Activated CD8-positive, alpha-beta memory T cell treated with anti-CD3 and anti-CD28 coated beads for 36 hours (primary cell): ENCODE results near the gene TAC4. TPM values are rescaled to one million over a fixed set of nuclear protein-coding genes. Genes with fewer than 3 reads are reported as not detected.

ENCODE experiments used
- CTCF ChIA-PET: fragments of 350-600 bp; sonication (Branson Sonifier 250); formaldehyde crosslinking; loops from one replicate; lab custom pipeline; 2021; ENCODE audit warnings: antibody characterized with exemption; lab: Charles Lee
- POLR2A ChIA-PET: fragments of 350-600 bp; sonication (Branson Sonifier 250); formaldehyde crosslinking; loops from one replicate; lab custom pipeline; 2021; ENCODE audit warnings: antibody characterized with exemption; lab: Charles Lee
- total RNA-seq, 2 experiments: library from RNA; stranded (reverse); gene quantifications; one replicate each; pipeline ENCODE4 v1.2.3, GENCODE V29; 2021

Gene TAC4
- total RNA-seq, 2 experiments from 2014 or later, result not detected

DNA sequence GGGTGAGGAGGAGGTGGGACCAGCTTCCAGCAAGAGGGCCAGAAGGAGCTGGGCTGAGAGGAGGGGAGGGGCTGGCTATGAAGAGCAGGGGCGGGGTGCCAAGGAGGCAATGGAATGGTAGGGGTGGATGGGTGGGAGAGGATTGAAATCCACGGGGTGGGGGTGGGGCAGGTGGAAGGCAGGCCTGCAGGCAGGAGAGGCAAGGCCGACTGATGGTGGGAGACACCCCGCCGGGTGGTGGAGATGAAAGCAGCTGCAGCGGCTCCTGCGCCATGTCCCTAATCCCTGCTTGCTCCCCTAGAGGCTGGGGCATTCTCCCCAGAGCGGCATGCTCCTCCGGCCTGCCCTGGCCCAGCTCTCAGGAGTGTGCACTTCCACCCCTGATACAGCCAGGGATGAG, 27.8 kb upstream of the TAC4 start:
- ChIA-PET CTCF (interaction anchor here (1.8 to 2.9 kb wide), 2 partner anchors 121 to 122 kb away, joined by 8 to 10 read pairs; no protein-coding TSS in a partner anchor), POLR2A (no interaction called here)

DNA sequence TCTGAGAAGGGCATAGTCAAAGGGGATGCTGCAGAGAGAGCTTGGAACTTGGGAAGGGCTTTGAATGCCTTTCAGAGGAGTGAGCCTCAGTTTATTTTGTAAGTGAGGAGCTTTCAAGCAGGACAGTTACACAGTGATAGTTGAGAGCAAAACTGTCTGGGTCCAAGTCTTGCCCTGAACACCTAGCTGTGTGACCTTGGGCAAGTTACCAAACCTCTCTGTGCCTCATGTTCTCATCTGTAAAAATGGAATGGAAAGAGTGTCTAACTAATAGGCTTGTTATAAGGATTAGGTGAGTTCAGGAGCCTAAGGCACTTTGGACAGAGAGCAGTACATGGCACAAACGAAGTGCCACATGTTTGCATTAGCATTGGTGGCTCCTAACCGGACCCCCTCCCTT, 27.0 kb upstream of the TAC4 start:
- ChIA-PET CTCF (interaction anchor here (0.7 to 2.9 kb wide), 2 partner anchors 122 to 123 kb away, joined by 3 to 10 read pairs; no protein-coding TSS in a partner anchor), POLR2A (no interaction called here)

DNA sequence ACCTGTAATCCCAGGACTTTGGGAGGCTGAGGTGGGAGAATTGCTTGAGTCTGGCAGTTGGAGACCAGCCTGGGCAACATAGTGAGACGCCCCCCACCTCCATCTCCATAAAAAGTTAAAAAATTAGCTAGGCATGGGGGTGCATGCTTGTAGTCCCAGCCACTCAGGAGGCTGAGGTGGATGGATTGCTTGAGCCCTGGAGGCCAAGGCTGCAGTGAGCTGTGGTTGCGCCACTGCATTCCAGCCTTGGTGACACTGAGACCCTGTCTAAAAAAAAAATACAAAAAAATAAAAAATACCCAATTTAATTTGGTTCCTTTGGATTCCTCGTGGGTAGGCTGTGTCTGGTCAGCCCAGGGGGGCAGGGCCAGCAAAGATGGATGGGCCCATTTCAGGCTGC, 26.1 kb upstream of the TAC4 start:
- CTCF ChIA-PET, result interaction anchor here (0.5 to 1.5 kb wide), 4 partner anchors 12 to 177 kb away, joined by 3 to 9 read pairs (median 4); no protein-coding TSS in a partner anchor
- POLR2A ChIA-PET, result no interaction called here

DNA sequence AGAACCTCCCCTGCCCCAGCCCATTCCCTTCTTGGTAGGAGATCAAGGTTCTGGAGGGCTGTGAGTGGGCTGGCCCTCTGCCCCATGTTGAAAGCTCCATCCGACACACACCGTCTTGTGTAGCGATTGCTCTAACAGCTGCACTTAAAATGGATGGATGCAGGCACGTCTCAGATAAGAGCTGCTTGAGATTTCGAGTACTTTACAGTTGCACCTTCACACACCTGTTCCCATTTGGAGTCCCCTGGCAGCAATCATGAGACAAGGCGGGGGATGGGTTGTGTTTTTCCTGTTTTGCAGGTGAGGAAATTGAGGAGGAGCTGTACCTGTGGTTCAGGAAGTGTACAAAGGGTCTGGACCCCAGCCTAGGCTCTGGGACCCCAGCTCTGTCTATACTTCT, 25.6 kb upstream of the TAC4 start:
- ChIA-PET POLR2A (no interaction called here), CTCF (interaction anchor here (0.5 to 1.5 kb wide), 3 partner anchors 12 to 176 kb away, joined by 3 to 9 read pairs (median 4); no protein-coding TSS in a partner anchor)

DNA sequence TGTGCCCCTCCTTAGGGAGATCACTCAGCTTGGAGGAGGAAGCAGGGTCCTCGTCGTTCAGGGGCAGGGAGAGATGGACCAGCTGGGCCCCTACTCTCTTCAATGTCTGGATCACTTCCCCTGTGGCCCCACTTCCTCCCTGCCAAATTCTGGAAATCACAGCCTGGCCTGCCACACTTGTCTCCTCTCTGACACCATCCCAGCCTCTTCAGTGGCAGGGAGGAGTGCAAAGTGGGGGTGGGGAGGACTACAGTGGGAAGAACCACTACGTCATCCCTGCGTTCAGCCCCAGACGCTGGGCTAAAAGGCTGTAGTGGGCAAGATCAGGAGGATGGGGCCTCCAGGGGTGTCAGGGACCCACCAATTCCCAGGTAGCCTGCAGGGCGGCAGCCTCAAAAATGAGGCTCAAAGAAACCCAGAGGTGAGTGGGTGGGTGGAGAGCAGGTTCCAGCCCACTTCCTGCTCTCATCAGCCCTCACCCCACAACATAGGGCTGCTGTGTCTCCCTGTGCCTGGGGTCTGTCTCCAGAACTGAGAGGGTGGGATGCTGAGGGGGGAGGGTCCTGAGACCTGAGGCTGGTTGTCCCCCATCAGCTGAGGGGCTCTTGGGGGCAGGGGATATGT, 25.0 kb upstream of the TAC4 start:
- CTCF ChIA-PET, result interaction anchor here (0.6 to 1.5 kb wide), 3 partner anchors 11 to 427 kb away, joined by 4 to 9 read pairs (median 4); no protein-coding TSS in a partner anchor
- POLR2A ChIA-PET, result no interaction called here

DNA sequence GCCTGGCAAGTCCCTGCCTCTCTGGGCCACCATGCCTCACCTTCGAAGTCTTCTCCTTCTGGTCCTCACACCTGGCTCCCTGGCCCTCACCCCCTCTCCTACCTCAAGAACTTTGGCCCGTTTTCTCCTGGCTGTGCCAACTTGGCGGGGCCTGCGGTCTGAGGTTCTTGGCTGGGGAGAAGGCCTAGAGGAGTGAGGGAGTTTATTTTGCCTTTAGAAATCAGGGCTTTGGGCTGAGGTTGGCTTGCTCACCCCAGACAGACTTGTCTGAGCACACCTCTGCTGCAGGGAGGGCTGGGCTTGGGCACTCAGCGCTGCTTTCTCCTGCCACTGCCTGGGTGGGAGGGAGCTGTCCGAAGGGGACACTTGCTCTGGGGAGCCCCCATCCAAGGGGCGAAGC, 23.3 kb upstream of the TAC4 start:
- ChIA-PET POLR2A (no interaction called here), CTCF (interaction anchor here (1.0 to 1.5 kb wide), 2 partner anchors 82 to 127 kb away, joined by 3 to 5 read pairs; no protein-coding TSS in a partner anchor)

DNA sequence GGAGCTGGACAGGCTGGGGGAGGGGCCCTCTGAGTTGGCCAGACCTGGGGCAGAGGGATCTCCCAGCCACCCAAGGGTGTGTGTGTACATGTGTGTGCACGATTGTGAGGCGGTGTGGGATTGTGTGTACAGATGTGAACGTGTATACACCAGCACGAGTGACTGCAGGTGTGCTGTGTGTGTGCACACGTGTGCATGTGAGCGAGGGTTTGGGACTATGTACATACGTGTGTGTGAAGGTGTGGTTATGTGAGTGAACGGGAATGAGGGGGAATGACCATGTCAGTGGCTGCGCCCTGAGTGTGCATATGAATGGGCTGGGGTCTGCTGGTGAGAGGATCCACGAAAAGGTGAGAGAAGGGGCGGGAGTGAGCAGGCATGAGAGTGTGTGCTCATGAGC, 22.4 kb upstream of the TAC4 start:
- CTCF ChIA-PET, result interaction anchor here (1.2 to 1.4 kb wide), 2 partner anchors 10 to 126 kb away, joined by 3 to 4 read pairs; no protein-coding TSS in a partner anchor
- POLR2A ChIA-PET, result no interaction called here

DNA sequence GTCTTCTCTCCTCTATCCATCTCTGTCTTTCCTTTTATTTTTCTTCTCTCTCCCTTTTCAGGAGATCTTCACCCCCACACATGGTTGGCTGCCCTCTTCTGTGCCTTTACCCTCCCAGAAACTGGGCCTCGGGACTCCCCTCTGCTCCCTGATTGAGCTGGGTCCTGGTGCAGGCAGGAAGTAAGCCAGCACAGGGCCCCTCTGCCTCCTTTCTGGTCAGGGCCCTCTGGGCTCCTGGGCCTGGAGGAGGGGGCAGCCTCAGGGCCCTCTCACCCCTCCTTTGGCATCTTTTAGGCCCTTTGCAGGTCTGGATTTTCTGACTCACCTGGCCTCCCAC, 21.1 kb upstream of the TAC4 start:
- ChIA-PET CTCF (no interaction called here), POLR2A (no interaction called here)

DNA sequence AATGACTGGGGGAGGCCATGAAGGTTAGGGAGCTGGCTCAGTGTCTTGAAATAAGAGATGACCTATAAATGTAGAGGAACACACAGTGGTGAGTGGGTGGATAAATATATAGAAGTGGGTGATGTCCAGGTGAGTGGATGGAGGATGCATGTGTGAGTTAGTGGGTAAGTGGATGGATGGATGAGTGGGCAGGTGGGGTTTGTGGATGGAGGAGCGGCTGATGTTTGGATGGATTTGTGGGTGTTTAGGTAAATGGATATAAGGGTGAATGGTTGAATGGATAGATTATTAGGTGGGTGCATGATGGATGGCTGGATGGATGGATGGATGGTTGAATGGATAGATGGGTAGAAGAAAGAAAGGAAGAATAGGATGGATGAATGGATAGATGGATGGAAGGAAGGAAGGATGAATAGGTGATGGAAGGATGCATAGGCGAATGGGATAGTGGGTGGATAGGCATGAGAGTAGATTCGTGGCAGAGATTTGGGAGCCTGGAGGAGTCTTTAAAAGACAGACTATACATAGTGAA, 19.1 kb upstream of the TAC4 start:
- ChIA-PET CTCF (interaction anchor here (0.6 to 4.1 kb wide), 2 partner anchors 112 to 130 kb away, joined by 3 to 28 read pairs; no protein-coding TSS in a partner anchor), POLR2A (no interaction called here)

DNA sequence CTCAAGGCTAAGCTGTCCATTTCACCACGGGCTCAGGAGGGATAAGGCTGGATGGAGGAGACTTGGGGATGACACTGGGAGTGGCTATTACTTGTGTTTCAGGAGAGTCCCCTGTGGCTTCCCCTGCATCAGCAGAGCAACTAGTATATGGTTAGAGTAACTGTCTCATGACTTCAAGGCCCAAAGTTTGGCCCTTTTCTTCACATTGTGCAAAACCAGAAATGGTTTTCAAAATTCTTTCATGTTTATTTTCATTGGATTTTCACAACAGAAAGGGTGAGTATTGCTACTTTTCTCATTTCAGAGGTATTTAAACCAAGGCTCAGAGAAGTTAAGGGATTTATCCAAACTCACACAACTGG, 18.1 kb upstream of the TAC4 start:
- ChIA-PET CTCF (interaction anchor here (1.0 to 4.1 kb wide), 2 partner anchors 131 to 309 kb away, joined by 3 to 28 read pairs; no protein-coding TSS in a partner anchor), POLR2A (no interaction called here)

DNA sequence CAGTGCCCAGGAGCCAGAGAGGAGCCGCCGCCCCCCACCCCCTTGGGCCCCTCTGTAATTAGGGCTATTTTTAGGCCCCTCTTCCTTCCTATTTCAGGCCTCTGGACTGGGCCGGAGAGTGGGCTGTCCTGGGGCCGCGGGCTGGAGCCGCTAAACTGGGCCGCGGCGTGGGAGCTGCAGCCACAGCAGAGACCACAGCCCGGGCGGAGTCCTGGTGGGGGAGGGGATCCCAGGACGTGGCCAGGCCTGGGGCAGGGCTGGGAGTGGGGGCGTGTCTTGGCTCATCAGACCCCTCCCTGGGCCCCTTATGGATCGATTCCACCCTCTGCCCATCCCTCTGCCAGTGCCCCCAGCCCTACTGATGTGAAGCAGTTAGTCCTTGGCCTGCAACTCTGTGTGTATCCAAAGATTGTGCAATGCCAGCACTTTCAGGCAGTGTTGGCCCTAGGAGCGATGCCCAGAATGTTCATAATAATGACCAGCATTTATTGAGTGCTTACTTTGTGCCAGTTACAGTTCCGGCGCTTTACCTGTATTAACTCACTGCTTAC, 15.0 kb upstream of the TAC4 start:
- CTCF ChIA-PET, result interaction anchor here (0.7 to 10.5 kb wide), 3 partner anchors 90 to 283 kb away, joined by 5 to 146 read pairs (median 7); partner anchors contain the start of gene DLX3
- POLR2A ChIA-PET, result no interaction called here

DNA sequence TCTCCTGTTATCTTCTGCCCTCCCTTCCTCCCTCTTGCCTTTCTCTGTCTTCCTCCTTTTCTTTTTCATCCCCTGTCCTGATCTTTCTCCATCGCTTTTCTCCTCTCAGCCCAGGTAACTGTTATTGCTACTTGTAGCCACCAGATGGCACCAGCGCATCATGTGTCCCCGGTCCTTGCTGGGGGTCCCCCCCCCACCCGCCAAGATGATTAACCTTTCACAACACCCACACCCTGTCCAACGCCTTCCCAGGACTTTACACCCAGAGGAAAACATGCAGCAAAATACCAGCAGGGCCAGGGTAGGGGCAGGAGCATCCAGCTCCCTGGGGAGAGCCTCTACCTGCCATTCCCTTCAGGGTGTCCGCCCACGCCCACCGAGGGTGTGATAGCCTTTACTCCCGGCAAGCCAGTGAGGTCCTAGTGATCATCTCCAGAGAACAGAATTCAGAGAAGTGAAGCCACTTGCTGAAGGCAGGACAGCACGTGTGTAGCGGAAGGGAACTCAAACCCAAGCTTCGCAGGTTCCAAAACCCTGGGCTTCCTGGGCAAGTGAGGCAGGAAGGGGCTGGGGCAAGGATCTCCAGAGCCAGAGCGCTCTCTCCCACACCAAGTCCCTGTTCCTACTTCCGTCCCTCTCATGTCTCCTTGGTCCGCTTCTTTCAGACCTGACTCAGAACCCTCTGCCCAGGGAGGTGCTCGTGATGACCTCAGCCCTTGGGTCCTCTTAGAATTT, 13.4 kb upstream of the TAC4 start:
- ChIA-PET CTCF (interaction anchor here (0.5 to 10.5 kb wide), 10 partner anchors 11 to 303 kb away, joined by 3 to 146 read pairs (median 4); partner anchors contain the start of genes DLX3 and ITGA3), POLR2A (no interaction called here)

DNA sequence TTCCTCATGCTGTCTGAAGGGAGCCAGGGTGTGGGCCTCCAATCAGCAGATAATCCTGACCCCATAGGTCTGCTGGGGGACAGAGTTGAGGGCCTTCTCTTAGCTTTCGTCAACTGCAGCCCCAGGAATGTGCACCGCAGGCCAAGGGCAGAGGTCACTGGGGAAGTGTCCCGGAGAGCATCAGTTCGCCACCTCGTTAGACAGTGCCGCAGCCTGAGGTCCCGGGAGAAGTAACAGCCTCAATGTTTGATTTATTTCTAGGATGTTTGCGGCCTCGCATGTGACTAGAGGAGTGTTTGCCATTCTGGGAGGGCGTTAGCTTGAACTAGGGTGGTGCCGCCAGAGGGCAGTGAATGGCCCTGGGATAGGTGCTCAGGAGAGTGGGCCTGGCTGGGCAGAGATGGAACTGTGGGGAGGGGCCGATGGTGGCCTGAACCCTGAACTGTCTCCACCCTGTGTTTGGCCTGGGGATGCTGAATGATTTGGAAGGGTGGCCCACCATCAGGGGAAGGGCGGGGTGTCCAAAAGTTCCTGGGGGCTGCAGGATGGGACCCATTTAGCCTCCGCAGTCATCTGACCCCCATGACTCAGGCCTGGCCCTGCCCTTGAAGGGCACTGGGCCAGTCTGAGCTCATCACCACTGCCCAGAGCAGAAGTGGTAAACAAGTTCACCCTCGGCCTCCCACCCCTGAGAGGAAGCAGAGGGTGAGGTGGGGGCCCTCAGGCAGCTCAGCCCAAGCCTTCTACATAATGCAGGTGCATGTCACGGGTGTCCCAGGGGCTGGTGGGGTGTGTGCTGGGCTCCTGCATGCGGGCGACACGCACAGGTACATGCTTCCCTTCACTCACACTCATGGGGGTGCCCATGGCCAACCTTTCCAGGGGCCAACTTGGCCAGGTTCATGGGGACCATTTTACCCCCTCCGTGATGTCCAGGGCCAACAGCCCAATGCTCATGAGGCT, 12.4 kb upstream of the TAC4 start:
- POLR2A ChIA-PET, result no interaction called here
- CTCF ChIA-PET, result interaction anchor here (0.5 to 10.5 kb wide), 9 partner anchors 9 to 302 kb away, joined by 3 to 146 read pairs (median 3); partner anchors contain the start of gene DLX3

DNA sequence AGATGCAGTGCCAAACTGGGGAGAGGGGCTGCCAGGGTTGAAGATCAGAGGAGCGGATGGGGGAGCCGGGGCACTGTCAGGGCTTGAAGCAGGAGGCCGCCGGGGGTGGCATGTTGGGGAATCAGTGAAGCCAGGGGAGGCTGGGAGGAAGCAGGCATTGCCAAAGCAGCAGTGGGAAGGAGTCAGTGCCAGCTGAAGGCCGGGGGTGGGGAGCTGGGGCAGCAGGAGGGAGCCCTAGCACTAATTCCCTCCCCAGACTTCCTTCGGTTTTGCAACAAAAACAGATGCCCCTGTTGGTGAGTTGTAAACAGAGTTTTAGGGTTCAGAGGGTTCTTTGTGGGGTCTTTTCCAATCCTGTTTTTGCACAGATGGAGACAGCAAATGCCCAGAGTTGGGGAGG, 10.9 kb upstream of the TAC4 start:
- CTCF ChIA-PET, result interaction anchor here (10.5 kb wide), 1 partner anchor 139 kb away, joined by 146 read pairs; the partner anchor contains the start of gene DLX3
- POLR2A ChIA-PET, result no interaction called here

DNA sequence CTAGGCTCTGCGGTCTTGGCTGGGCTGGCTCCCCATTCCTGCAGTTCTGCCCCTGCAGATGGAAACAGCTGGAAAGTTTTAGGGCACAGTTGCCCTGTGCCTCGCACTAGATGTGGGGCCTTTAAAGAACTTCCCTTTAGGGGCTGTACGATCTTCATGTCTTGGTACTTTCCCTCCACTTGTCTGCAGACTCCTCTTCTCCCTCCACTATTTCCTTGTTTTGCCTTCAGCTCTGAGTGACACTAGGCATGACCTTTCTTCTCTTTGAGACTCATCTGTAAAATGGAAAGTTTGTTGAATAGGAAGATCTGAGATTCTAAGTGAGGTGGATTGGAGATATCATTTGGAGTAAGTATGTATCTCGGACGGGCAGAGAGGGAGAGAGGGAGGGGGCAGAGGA, 6.3 kb upstream of the TAC4 start:
- CTCF ChIA-PET, result interaction anchor here (10.5 kb wide), 1 partner anchor 143 kb away, joined by 146 read pairs; the partner anchor contains the start of gene DLX3

DNA sequence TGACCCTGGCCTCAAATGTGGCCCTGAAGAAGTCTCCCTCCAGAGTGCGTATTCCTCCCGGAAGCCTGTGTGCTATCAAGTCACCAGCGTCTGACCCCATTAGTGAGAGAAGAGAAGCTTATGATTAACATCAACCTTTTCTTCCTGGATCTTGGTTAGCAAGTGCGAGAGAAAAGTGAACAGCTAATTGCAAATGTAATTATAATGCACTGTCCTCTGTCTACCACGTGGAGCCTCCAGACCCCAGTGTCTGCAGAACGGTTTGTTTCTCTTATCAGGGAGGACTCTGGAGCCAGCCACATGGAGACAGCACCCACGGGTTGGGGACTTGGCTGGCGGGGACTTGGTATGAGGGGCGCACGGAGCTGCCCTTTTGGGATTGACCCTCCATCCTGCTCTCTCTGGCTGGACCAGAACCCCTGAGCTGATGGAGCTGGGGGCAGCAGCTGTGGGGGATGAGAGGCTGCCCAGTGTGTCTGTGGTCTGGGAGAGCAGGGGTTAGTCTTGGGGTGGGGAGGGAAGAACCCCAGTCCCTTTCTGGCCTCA, 5.7 kb upstream of the TAC4 start:
- ChIA-PET CTCF (interaction anchor here (10.5 kb wide), 1 partner anchor 144 kb away, joined by 146 read pairs; the partner anchor contains the start of gene DLX3), POLR2A (no interaction called here)

More for the DNA sequence above, 6.3 kb upstream of the TAC4 start:
- POLR2A ChIA-PET, result no interaction called here

DNA sequence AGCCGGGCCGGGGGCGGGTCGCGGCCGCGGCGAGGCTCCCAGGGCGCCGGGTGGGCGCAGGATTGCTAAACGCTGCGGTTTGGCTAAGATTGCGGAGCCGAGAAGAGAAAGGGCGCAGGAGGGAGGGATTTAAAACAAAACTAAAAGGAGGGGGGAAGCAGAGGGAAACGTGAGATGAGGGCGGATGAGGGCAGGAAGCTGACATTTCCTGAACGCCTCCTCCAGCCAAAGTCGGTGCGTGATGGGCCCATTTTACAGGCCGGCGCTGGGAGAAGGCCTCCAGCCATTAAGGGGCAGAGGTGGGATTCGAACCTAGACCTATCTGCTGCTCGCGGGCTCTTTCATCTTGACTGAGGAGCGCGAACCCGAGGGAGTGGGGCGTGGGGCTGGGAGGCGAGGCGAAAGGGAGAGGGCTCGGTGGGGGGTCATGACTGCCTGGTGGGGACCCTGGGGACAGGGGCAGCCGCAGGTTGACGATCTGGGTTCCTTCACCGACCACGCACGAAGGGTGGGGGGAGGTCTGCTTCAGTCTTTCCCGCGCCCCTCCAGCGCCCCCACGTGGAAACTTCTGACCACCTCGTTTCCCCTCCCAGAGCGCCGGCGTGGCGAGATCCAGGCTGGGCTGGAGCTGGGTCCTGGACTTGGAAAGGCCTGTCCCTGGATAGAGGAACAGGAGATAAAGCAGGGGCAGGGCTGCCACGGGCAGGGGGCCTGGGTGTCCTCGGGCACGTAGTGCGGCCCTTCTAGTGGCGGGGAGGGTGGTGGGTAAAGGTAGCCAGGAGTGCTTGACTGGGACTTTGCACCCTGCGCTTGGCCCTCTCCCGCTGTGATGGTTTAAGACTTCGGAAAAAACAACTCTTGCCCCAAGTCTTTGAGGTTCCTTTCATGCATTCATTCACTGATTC, 3.8 kb upstream of the TAC4 start:
- CTCF ChIA-PET, result interaction anchor here (0.7 to 4.5 kb wide), 10 partner anchors 8 to 294 kb away, joined by 3 to 29 read pairs (median 3); no protein-coding TSS in a partner anchor
- POLR2A ChIA-PET, result interaction anchor here (0.5 kb wide), 1 partner anchor 238 kb away, joined by 7 read pairs; no protein-coding TSS in a partner anchor
